ENCODE results near the gene LSM14A. TPM values are rescaled to one million over a fixed set of nuclear protein-coding genes. Genes with fewer than 3 reads are reported as not detected.
"Not testable (repeated sequence)": the region's sequence is repeated elsewhere in the genome, so short reads cannot be mapped to it uniquely, and the experiment has no call there.

Gene LSM14A
- total and polyA plus RNA-seq, 2 of the 8 experiments (the other 6 are each of a cell fraction or from before 2014, with no cell fraction given), result 117 to 195 TPM

- no peak for TF ChIP-seq FOSL1 (IDR thresholded peaks at IDR 0.05; ENCODE audit: insufficient read depth, low read depth, low read length)
- no peak for TF ChIP-seq POLR2A (IDR thresholded peaks at IDR 0.05; ENCODE audit: control extremely low read depth in 1 of 2, low read depth in 2 of 2, low read length in 2 of 2)
- no peak for TF ChIP-seq TCF12 (IDR thresholded peaks at IDR 0.05; ENCODE audit: low read depth, low read length)
Observed at GRCh38 chr19:34215666-34216038, 43.3 kb downstream of the LSM14A start (continued).

GRCh38 chr19:34216745-34217219 lies 44.5 kb downstream of the LSM14A start:
- H2AFZ ChIP-seq (ENCODE audit: low read length); H2BK15ac ChIP-seq (ENCODE audit: low read length); H2BK20ac ChIP-seq (ENCODE audit: low read length); H3K18ac ChIP-seq (ENCODE audit: extremely low read depth, low read length); H3K56ac ChIP-seq (replicated peaks; ENCODE audit: insufficient read length, low read depth, low read length); H3K4ac ChIP-seq (replicated peaks; ENCODE audit: insufficient read length, low read depth, low read length); H3K23me2 ChIP-seq (ENCODE audit: low read depth, low read length); H4K20me1 ChIP-seq (replicated peaks in 1 of 2; ENCODE audit: control insufficient read depth in 1 of 2, insufficient read depth in 2 of 2, low read length in 2 of 2); H3K4me3 ChIP-seq (ENCODE audit: extremely low read depth in 1 of 4, insufficient read depth in 2 of 4, low read depth in 3 of 4, low read length in 4 of 4); H3K4me1 ChIP-seq (replicated peaks in 1 of 4; ENCODE audit: control insufficient read depth in 3 of 4, insufficient read depth in 4 of 4, low read length in 3 of 4); H3K27ac ChIP-seq (ENCODE audit: low read depth, low read length); H3K14ac ChIP-seq (ENCODE audit: insufficient read length); H4K5ac ChIP-seq (ENCODE audit: insufficient read length, low read depth, low read length); CTCF ChIA-PET (ENCODE audit: partially characterized antibody); H4K8ac ChIP-seq (ENCODE audit: extremely low read depth, insufficient read depth, low read length); H2BK12ac ChIP-seq (ENCODE audit: low read depth, low read length); H3K9ac ChIP-seq (replicated peaks in 1 of 4; ENCODE audit: extremely low read depth in 1 of 4, low read depth in 3 of 4, low read length in 3 of 4); H2AK5ac ChIP-seq (ENCODE audit: low read depth, low read length); FAIRE-seq; H3K9me3 ChIP-seq (ENCODE audit: insufficient read depth in 2 of 2, low read depth in 1 of 2, low read length in 1 of 2); DNase-seq (ENCODE audit: low read depth in 1 of 2, low spot score in 2 of 2); H2BK120ac ChIP-seq (replicated peaks; ENCODE audit: low read depth, low read length); H3K79me1 ChIP-seq (ENCODE audit: low read depth, low read length); H3K23ac ChIP-seq (ENCODE audit: insufficient read length); H4K91ac ChIP-seq (replicated peaks; ENCODE audit: insufficient read length, low read length); H3K79me2 ChIP-seq (ENCODE audit: control insufficient read depth in 1 of 2, insufficient read depth in 2 of 2, low read length in 2 of 2); H3K27me3 ChIP-seq (replicated peaks in 1 of 4; ENCODE audit: control insufficient read depth in 3 of 4, extremely low read depth in 1 of 4, insufficient read depth in 3 of 4, low read length in 3 of 4); H2BK5ac ChIP-seq (ENCODE audit: low read depth, low read length); H3K4me2 ChIP-seq (ENCODE audit: insufficient read depth in 1 of 2, low read depth in 2 of 2, low read length in 2 of 2): not testable (repeated sequence)
- 94% methylated on average over 13 of the region's 14 CpGs; no CpG with 5 or more reads in 1 of the 2 experiments for WGBS, 2 experiments (ENCODE audit: extremely low coverage in 1 of 2, insufficient coverage in 1 of 2, insufficient read length in 1 of 2, insufficient replicate concordance in 2 of 2, low coverage in 1 of 2, low lambda C conversion rate in 2 of 2, missing lambda C conversion rate in 1 of 2)
- POLR2A ChIA-PET (ENCODE audit: partially characterized antibody), result interaction anchor here (0.6 kb wide), 1 partner anchor 13 kb away, joined by 4 read pairs; no protein-coding TSS in a partner anchor
- H3K36me3 ChIP-seq (ENCODE audit: control insufficient read depth in 2 of 4, insufficient read depth in 4 of 4, low read length in 3 of 4), result peaks cover 7 to 48% (median 28%) of the 10 kb centered on the region in 4 experiments
